ENCODE results near the gene RNF126. TPM values are rescaled to one million over a fixed set of nuclear protein-coding genes. Genes with fewer than 3 reads are reported as not detected.

RNF126 gene
- total RNA-seq (2022) = 44.8 and 46.4 TPM in 2 replicates
- percentile 57 among the genes with signal in this experiment for Bru-seq, nascent RNA
- BruChase-seq, experiment 1, labeled RNA remaining after a 6-hour chase = percentile 67 among the genes with signal in this experiment
- BruChase-seq, experiment 2, labeled RNA remaining after a 2-hour chase = percentile 64 among the genes with signal in this experiment
- long read RNA-seq, transcript RNF126-203 (9 exons, 963 nt) = minor isoform, 6 of 144 reads
- long read RNA-seq, transcript RNF126-201 (9 exons, 1,694 nt) = major isoform, 104 of 144 reads
- long read RNA-seq, partial matches to known transcripts = 10 of 144 reads
- long read RNA-seq, other reads (novel, unspliced or antisense) = 21 of 144 reads

- Mint-ChIP-seq H3K4me3 (ENCODE audit: low read depth, unreplicated experiment) (peak within 1 kb of the TSS; percentile 75), H3K27ac (ENCODE audit: unreplicated experiment) (peak within 1 kb of the TSS; percentile 48), H3K27me3 (ENCODE audit: unreplicated experiment) (no peaks in the 10 kb centered on the region), H3K36me3 (ENCODE audit: insufficient read depth, unreplicated experiment) (peaks cover 33% of the 10 kb centered on the region), H3K9me3 (ENCODE audit: low read depth, unreplicated experiment) (no peaks in the 10 kb centered on the region), H3K4me1 (ENCODE audit: low read depth, unreplicated experiment) (peaks cover 11% of the 10 kb centered on the region)
- CTCF ChIA-PET = interaction anchor here (0.5 to 1.2 kb wide), 4 partner anchors 16 to 117 kb away, joined by 3 read pairs; no protein-coding TSS in a partner anchor
- DNase-seq = peak; percentile 86
- no TSS peak for BruUV-seq (replicated peaks)
- intact Hi-C loops (cut with micrococcal nuclease; ENCODE audit: unreplicated experiment) = no loop called here
- no peak for TF ChIP-seq CTCF (IDR thresholded peaks at IDR 0.05; ENCODE audit: unreplicated experiment)
These were observed at the start of gene RNF126 for GRCh38 chr19:662962-663681. Gene RNF126 (minus strand): TSS chr19:663214. CDS start chr19:663121, 93 bp downstream.

DNA sequence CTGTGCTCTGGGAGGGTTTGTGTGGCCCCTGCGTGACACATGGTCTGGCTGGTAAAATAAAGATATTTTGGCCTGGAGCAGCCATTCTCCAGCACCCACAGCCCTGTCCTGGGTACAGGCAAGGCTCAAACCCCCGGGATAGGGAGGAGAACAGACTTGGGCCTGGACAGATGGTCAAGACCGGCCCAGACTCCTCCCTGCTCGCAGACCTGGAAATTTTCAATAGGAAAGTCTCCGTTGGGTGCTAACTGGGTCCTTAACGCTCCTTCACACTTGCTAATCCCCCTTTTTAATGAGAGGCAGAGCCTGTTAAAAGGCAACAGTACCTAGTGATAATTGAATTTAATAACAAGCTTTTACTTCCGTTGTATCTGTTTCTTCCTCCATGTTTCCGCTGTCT lies 48.2 kb upstream of the RNF126 start:
- CTCF ChIA-PET = no interaction called here
- no peak for DNase-seq
- Mint-ChIP-seq H3K27ac (ENCODE audit: unreplicated experiment) (no peak overlapping the region), H3K9me3 (ENCODE audit: low read depth, unreplicated experiment) (peaks cover 3% of the 10 kb centered on the region), H3K27me3 (ENCODE audit: unreplicated experiment) (peaks cover 50% of the 10 kb centered on the region), H3K4me3 (ENCODE audit: low read depth, unreplicated experiment) (no peak overlapping the region), H3K4me1 (ENCODE audit: low read depth, unreplicated experiment) (no peaks in the 10 kb centered on the region), H3K36me3 (ENCODE audit: insufficient read depth, unreplicated experiment) (peaks cover 6% of the 10 kb centered on the region)
- no TSS peak for BruUV-seq (replicated peaks)
- no peak for TF ChIP-seq CTCF (IDR thresholded peaks at IDR 0.05; ENCODE audit: unreplicated experiment)
- intact Hi-C loops (cut with micrococcal nuclease; ENCODE audit: unreplicated experiment) = no loop called here

GRCh38 chr19:710767-711166 lies 47.8 kb upstream of the RNF126 start:
- Mint-ChIP-seq H3K36me3 (ENCODE audit: insufficient read depth, unreplicated experiment) (peaks cover 4% of the 10 kb centered on the region), H3K27ac (ENCODE audit: unreplicated experiment) (no peak overlapping the region), H3K4me1 (ENCODE audit: low read depth, unreplicated experiment) (no peaks in the 10 kb centered on the region), H3K9me3 (ENCODE audit: low read depth, unreplicated experiment) (peaks cover 3% of the 10 kb centered on the region), H3K4me3 (ENCODE audit: low read depth, unreplicated experiment) (no peak overlapping the region), H3K27me3 (ENCODE audit: unreplicated experiment) (peaks cover 45% of the 10 kb centered on the region)
- intact Hi-C loops (cut with micrococcal nuclease; ENCODE audit: unreplicated experiment) = no loop called here
- DNase-seq = no peak
- CTCF ChIA-PET = no interaction called here
- BruUV-seq (replicated peaks) = no TSS peak
- no peak for TF ChIP-seq CTCF (IDR thresholded peaks at IDR 0.05; ENCODE audit: unreplicated experiment)

DNA sequence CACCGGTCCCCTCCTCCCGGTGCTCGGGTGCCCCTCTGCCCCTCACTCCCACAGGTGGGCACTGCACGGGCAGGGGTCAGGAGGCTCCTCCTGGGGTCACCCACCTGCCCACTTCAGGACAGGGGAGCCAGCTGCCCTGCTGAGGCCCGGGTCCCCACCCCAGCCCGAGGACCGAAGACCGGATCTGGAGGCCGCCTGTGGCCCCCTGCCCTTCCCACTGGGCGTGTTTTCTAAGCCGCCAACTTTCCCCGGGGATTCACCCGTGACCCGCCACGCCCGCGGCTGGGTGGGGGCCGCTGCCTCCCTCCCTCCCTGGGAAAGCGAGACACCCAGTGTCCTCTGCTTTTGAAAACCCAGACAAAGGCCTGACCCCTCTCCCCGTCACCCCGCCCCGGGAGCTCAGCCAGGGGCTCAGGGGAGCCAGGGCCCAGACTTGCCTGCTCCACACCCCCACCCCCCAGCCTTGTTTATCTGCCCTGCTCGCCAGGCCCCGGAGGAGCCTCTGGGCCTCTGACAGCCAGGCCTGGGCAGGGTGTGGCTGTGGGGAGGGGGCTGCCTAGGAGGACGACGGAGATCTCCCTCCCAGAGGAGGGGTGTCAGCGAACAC lies 47.1 kb upstream of the RNF126 start:
- no peak for DNase-seq
- TF ChIP-seq CTCF (IDR thresholded peaks at IDR 0.05; ENCODE audit: unreplicated experiment) = no peak
- Mint-ChIP-seq H3K36me3 (ENCODE audit: insufficient read depth, unreplicated experiment) (no peaks in the 10 kb centered on the region), H3K4me3 (ENCODE audit: low read depth, unreplicated experiment) (no peak overlapping the region), H3K9me3 (ENCODE audit: low read depth, unreplicated experiment) (no peaks in the 10 kb centered on the region), H3K27me3 (ENCODE audit: unreplicated experiment) (peaks cover 38% of the 10 kb centered on the region), H3K4me1 (ENCODE audit: low read depth, unreplicated experiment) (no peaks in the 10 kb centered on the region), H3K27ac (ENCODE audit: unreplicated experiment) (no peak overlapping the region)
- CTCF ChIA-PET = no interaction called here
- intact Hi-C loops (cut with micrococcal nuclease; ENCODE audit: unreplicated experiment) = no loop called here
- BruUV-seq (replicated peaks) = no TSS peak
